Activated naive CD4-positive, alpha-beta T cell treated with anti-CD3 and anti-CD28 coated beads, Interleukin-2, amount 10 ng/mL, durations not matched to agents 7 days and 5 days (primary cell): ENCODE measurements around the gene RSPH1.
"Not testable (repeated sequence)": the region's sequence is repeated elsewhere in the genome, so short reads cannot be mapped to it uniquely, and the experiment has no call there.

ENCODE experiments used
- CTCF ChIA-PET: fragments of 350-600 bp; sonication (Branson Sonifier 250); formaldehyde crosslinking; loops from one replicate; lab custom pipeline; 2021; ENCODE audit warnings: antibody characterized with exemption; lab: Charles Lee
- DNase-seq: peaks from one replicate; pipeline ENCODE4 v3.0.0-alpha.2; 2020
- H3K27ac Mint-ChIP-seq: one replicate; pipeline ENCODE4 v1.8.0; 2021; ENCODE audit warnings: mild to moderate bottlenecking, moderate library complexity, mixed read lengths
- H3K27me3 Mint-ChIP-seq: one replicate; pipeline ENCODE4 v1.8.0; 2021; ENCODE audit warnings: mild to moderate bottlenecking, mixed read lengths
- H3K36me3 Mint-ChIP-seq: one replicate; pipeline ENCODE4 v1.8.0; 2021; ENCODE audit warnings: mixed read lengths
- H3K4me1 Mint-ChIP-seq: one replicate; pipeline ENCODE4 v1.8.0; 2021; ENCODE audit warnings: mixed read lengths
- H3K4me3 Mint-ChIP-seq: one replicate; pipeline ENCODE4 v1.8.0; 2021; ENCODE audit warnings: mild to moderate bottlenecking, moderate library complexity, mixed read lengths
- H3K9me3 Mint-ChIP-seq: one replicate; pipeline ENCODE4 v1.8.0; 2021; ENCODE audit warnings: mixed read lengths

The RSPH1 gene

GRCh38 chr21:42479582-42479981 is 16.4 kb downstream of the RSPH1 start:
- CTCF ChIA-PET = no interaction called here
- H3K4me1 Mint-ChIP-seq = no peaks in the 10 kb centered on the region

GRCh38 chr21:42478504-42478903 is 17.5 kb downstream of the RSPH1 start:
- no peak for DNase-seq
- Mint-ChIP-seq H3K4me1 (no peaks in the 10 kb centered on the region), H3K27me3 (peaks cover 47% of the 10 kb centered on the region), H3K27ac (no peak overlapping the region), H3K4me3 (no peak overlapping the region), H3K36me3 (no peaks in the 10 kb centered on the region), H3K9me3 (no peaks in the 10 kb centered on the region)
- CTCF ChIA-PET = interaction anchor here (0.6 to 1.1 kb wide), 2 partner anchors 41 to 150 kb away, joined by 3 read pairs; no protein-coding TSS in a partner anchor

More at GRCh38 chr21:42479582-42479981, 16.4 kb downstream of the RSPH1 start:
- Mint-ChIP-seq H3K27me3 (peaks cover 37% of the 10 kb centered on the region), H3K9me3 (no peaks in the 10 kb centered on the region), H3K27ac (no peak overlapping the region), H3K36me3 (no peaks in the 10 kb centered on the region), H3K4me3 (no peak overlapping the region)
- DNase-seq = no peak

GRCh38 chr21:42476388-42477331 is 19.4 kb downstream of the RSPH1 start:
- CTCF ChIA-PET = interaction anchor here (0.7 kb wide), 1 partner anchor 13 kb away, joined by 3 read pairs; no protein-coding TSS in a partner anchor
- no peak overlapping the region for H3K27ac Mint-ChIP-seq

GRCh38 chr21:42475526-42476387 is 20.3 kb downstream of the RSPH1 start:
- no peaks in the 10 kb centered on the region for H3K36me3 Mint-ChIP-seq
- CTCF ChIA-PET = no interaction called here
- no peak for DNase-seq
- H3K4me3 Mint-ChIP-seq = no peak overlapping the region
- H3K27me3 Mint-ChIP-seq = peaks cover 59% of the 10 kb centered on the region
- H3K4me1 Mint-ChIP-seq = no peaks in the 10 kb centered on the region
- no peak overlapping the region for H3K27ac Mint-ChIP-seq
- no peaks in the 10 kb centered on the region for H3K9me3 Mint-ChIP-seq

More at GRCh38 chr21:42476388-42477331, 19.4 kb downstream of the RSPH1 start:
- DNase-seq = no peak
- Mint-ChIP-seq H3K4me3 (no peak overlapping the region), H3K4me1 (no peaks in the 10 kb centered on the region), H3K9me3 (no peaks in the 10 kb centered on the region), H3K27me3 (peaks cover 53% of the 10 kb centered on the region), H3K36me3 (no peaks in the 10 kb centered on the region)

- CTCF ChIA-PET = no interaction called here
- Mint-ChIP-seq H3K4me3 (no peak overlapping the region), H3K27me3 (peaks cover 52% of the 10 kb centered on the region), H3K36me3 (no peaks in the 10 kb centered on the region), H3K4me1 (no peaks in the 10 kb centered on the region), H3K9me3 (no peaks in the 10 kb centered on the region), H3K27ac (no peak overlapping the region)
- no peak for DNase-seq
Observed at GRCh38 chr21:42475036-42475435, 21.0 kb downstream of the RSPH1 start.

- no peak overlapping the region for H3K27ac Mint-ChIP-seq
- CTCF ChIA-PET = interaction anchor here (1.0 to 1.1 kb wide), 2 partner anchors 16 to 86 kb away, joined by 3 to 4 read pairs; no protein-coding TSS in a partner anchor
- no peaks in the 10 kb centered on the region for H3K36me3 Mint-ChIP-seq
- H3K9me3 Mint-ChIP-seq = no peaks in the 10 kb centered on the region
- H3K27me3 Mint-ChIP-seq = peaks cover 52% of the 10 kb centered on the region
- no peaks in the 10 kb centered on the region for H3K4me1 Mint-ChIP-seq
- no peak for DNase-seq
- no peak overlapping the region for H3K4me3 Mint-ChIP-seq
Observed at GRCh38 chr21:42474043-42474831, 21.8 kb downstream of the RSPH1 start.

GRCh38 chr21:42473498-42474042 is 22.5 kb downstream of the RSPH1 start:
- Mint-ChIP-seq H3K4me1 (no peaks in the 10 kb centered on the region), H3K36me3 (no peaks in the 10 kb centered on the region), H3K27me3 (peaks cover 58% of the 10 kb centered on the region), H3K4me3 (no peak overlapping the region), H3K27ac (no peak overlapping the region), H3K9me3 (no peaks in the 10 kb centered on the region)
- CTCF ChIA-PET = interaction anchor here (1.0 to 1.1 kb wide), 2 partner anchors 16 to 87 kb away, joined by 3 to 4 read pairs; no protein-coding TSS in a partner anchor
- no peak for DNase-seq

GRCh38 chr21:42472521-42472920 is 23.5 kb downstream of the RSPH1 start:
- H3K4me1 Mint-ChIP-seq = peaks cover 2% of the 10 kb centered on the region
- CTCF ChIA-PET = interaction anchor here (0.6 kb wide), 1 partner anchor 511 kb away, joined by 4 read pairs; no protein-coding TSS in a partner anchor
- H3K9me3 Mint-ChIP-seq = no peaks in the 10 kb centered on the region
- no peak overlapping the region for H3K27ac Mint-ChIP-seq
- no peak overlapping the region for H3K4me3 Mint-ChIP-seq
- no peak for DNase-seq
- H3K27me3 Mint-ChIP-seq = peaks cover 55% of the 10 kb centered on the region
- no peaks in the 10 kb centered on the region for H3K36me3 Mint-ChIP-seq

- Mint-ChIP-seq H3K9me3 (no peaks in the 10 kb centered on the region), H3K4me3 (no peak overlapping the region), H3K36me3 (no peaks in the 10 kb centered on the region), H3K27me3 (peaks cover 62% of the 10 kb centered on the region), H3K4me1 (peaks cover 9% of the 10 kb centered on the region), H3K27ac (no peak overlapping the region)
- CTCF ChIA-PET = no interaction called here
- DNase-seq = no peak
Observed at GRCh38 chr21:42471716-42472330, 24.2 kb downstream of the RSPH1 start.

GRCh38 chr21:42471206-42471605 is 24.8 kb downstream of the RSPH1 start:
- Mint-ChIP-seq H3K4me1 (peaks cover 10% of the 10 kb centered on the region), H3K27me3 (peaks cover 60% of the 10 kb centered on the region), H3K27ac (no peak overlapping the region), H3K36me3 (no peaks in the 10 kb centered on the region), H3K4me3 (no peak overlapping the region), H3K9me3 (no peaks in the 10 kb centered on the region)
- CTCF ChIA-PET = no interaction called here
- DNase-seq = no peak

- H3K36me3 Mint-ChIP-seq, CTCF ChIA-PET: not testable (repeated sequence)
Observed at GRCh38 chr21:42469726-42470125, 26.3 kb downstream of the RSPH1 start.

GRCh38 chr21:42469272-42469671 is 26.8 kb downstream of the RSPH1 start:
- no peak overlapping the region for H3K27ac Mint-ChIP-seq
- H3K36me3 Mint-ChIP-seq = peaks cover 1% of the 10 kb centered on the region
- no peaks in the 10 kb centered on the region for H3K9me3 Mint-ChIP-seq
- DNase-seq = no peak
- peaks cover 55% of the 10 kb centered on the region for H3K27me3 Mint-ChIP-seq
- CTCF ChIA-PET = interaction anchor here (0.8 kb wide), 1 partner anchor 13 kb away, joined by 3 read pairs; no protein-coding TSS in a partner anchor
- H3K4me3 Mint-ChIP-seq = no peak overlapping the region
- H3K4me1 Mint-ChIP-seq = peaks cover 25% of the 10 kb centered on the region

More at GRCh38 chr21:42469726-42470125, 26.3 kb downstream of the RSPH1 start:
- DNase-seq, H3K9me3 Mint-ChIP-seq, H3K27ac Mint-ChIP-seq, H3K4me3 Mint-ChIP-seq: not testable (repeated sequence)
- Mint-ChIP-seq H3K4me1 (peaks cover 21% of the 10 kb centered on the region), H3K27me3 (peaks cover 59% of the 10 kb centered on the region)
